Transverse colon (tissue), 4 donors: ENCODE measurements around the gene CMAS. TPM values are rescaled to one million over a fixed set of nuclear protein-coding genes. Genes with fewer than 3 reads are reported as not detected.

Experiments used
- DNase-seq: peaks from one replicate; pipeline ENCODE4 v3.0.0-alpha.2; 2019
- H3K27ac ChIP-seq, 4 donors: fragments of 200-600 bp; sonication (generic); 2 replicates each; pipeline ENCODE4 v1.5.1; 2016 to 2018; ENCODE audit warnings: inconsistent platforms in 4 of 4
- H3K27me3 ChIP-seq: fragments of 200-600 bp; sonication (generic); 2 replicates; pipeline ENCODE4 v1.5.1; 2017; ENCODE audit warnings: inconsistent platforms
- H3K36me3 ChIP-seq, 4 donors: fragments of 200-600 bp; sonication (generic); 2 replicates each; pipeline ENCODE4 v1.5.1; 2017 to 2019; ENCODE audit warnings: inconsistent platforms in 4 of 4
- H3K4me1 ChIP-seq, 4 donors: fragments of 200-600 bp; sonication (generic); 2 replicates each; pipeline ENCODE4 v1.5.1; 2017 to 2020; ENCODE audit warnings: inconsistent platforms in 4 of 4
- H3K4me3 ChIP-seq, 4 donors: fragments of 200-600 bp; sonication (generic); 1 replicate in 1 of 4; 2 replicates in 3 of 4; pipeline versions ENCODE4 v1.5.1 to v1.6.1; 2017 to 2019; ENCODE audit warnings: inconsistent platforms in 4 of 4
- H3K9me3 ChIP-seq, 2 donors: fragments of 200-600 bp; sonication (generic); 2 replicates each; pipeline ENCODE4 v1.5.1; 2017 to 2019; ENCODE audit warnings: inconsistent platforms in 2 of 2
- EP300 ChIP-seq: sonication (generic); formaldehyde crosslinking; IDR thresholded peaks from one replicate; pipeline ENCODE4 v1.6.1; 2017; ENCODE audit warnings: antibody characterized with exemption, low read depth
- POLR2A ChIP-seq: fragments of 450-650 bp; IDR thresholded peaks from one replicate; pipeline ENCODE4 v1.6.1; 2016; ENCODE audit warnings: antibody characterized with exemption, mild to moderate bottlenecking, moderate library complexity
- POLR2AphosphoS5 ChIP-seq, 3 donors: sonication (generic); formaldehyde crosslinking; IDR thresholded peaks; one replicate each; pipeline ENCODE4 v1.6.1; 2016; ENCODE audit warnings: antibody characterized with exemption in 3 of 3
- WGBS, 2 donors: methylation state at CpG; one replicate each; pipeline ENCODE4 v1.1.5; 2018; ENCODE audit warnings: low coverage in 1 of 2; 5-methylcytosine and 5-hydroxymethylcytosine counted together
- in situ Hi-C, 4 donors: fragments of 200-750 bp; cut with MboI; loops; one replicate each; pipeline versions ENCODE4 v1.15.0 to v1.15.1; 2017; ENCODE audit warnings: low sequenced_read_pairs in 3 of 4, low pct_ligation_motif_present in 1 of 4, low pct_unique_long_range_greater_than_20kb in 1 of 4
- intact Hi-C: fragments of 100-400 bp; cut with DNase I; formaldehyde crosslinking; loops from one replicate; pipeline ENCODE4 v1.15.1; 2023; ENCODE audit warnings: low total_unique reads
- total RNA-seq, 4 donors: library from RNA; depleted of rRNA; stranded (reverse); fragments of >200 nt; gene quantifications; one replicate each; pipeline ENCODE4 v1.1.0, GENCODE V29; 2016
- TF ChIP-seq, protein P1 (sequence below), 5 experiments: fragments of 200-600 bp in 3 of 5; fragments of 450-650 bp in 2 of 5; sonication (generic) in 3 of 5; IDR thresholded peaks; 1 replicate in 2 of 5; 2 replicates in 3 of 5; pipeline ENCODE4 v1.5.1; 2016 to 2017; ENCODE audit warnings: antibody characterized with exemption in 5 of 5, inconsistent platforms in 3 of 5, mild to moderate bottlenecking in 2 of 5, moderate library complexity in 1 of 5

CMAS gene
- total RNA-seq, 4 donors from 2014 or later, result 12.3 to 92.6 (median 69.0) TPM

DNA sequence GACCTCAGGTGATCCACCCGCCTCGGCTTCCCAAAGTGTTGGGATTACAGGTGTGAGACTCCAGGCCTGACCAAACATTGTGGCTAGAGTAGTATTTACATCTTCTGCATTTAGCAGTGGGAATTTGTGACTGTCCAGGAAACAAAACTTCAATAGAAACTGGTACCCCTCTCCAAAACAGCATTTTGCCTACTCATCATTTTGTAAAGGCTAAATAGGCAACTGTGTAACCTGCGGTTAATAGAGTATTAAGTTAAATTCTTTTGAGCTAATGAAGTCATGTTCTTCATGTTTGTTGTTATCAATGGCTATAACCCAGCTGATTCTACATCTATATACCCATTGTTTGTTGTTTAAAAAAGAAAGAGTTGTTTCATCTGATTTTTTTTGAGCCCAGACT, 8.1 kb downstream of the CMAS start:
- Histone ChIP-seq H3K9me3 (no peaks in the 10 kb centered on the region), H3K27me3 (no peaks in the 10 kb centered on the region), H3K36me3 (peaks cover 0 to 27% (median 10%) of the 10 kb centered on the region in 4 donors), H3K27ac (no peak overlapping the region), H3K4me3 (no peak overlapping the region), H3K4me1 (peaks cover 0 to 27% (median 21%) of the 10 kb centered on the region in 4 donors)
- no peak for DNase-seq
- intact Hi-C loops, result no loop called here
- in situ Hi-C loops, result no loop called here
- WGBS, 2 donors, result 92 to 100% methylated on average over 1 to 3 of the region's 3 CpGs
- TF ChIP-seq, protein P1, sequence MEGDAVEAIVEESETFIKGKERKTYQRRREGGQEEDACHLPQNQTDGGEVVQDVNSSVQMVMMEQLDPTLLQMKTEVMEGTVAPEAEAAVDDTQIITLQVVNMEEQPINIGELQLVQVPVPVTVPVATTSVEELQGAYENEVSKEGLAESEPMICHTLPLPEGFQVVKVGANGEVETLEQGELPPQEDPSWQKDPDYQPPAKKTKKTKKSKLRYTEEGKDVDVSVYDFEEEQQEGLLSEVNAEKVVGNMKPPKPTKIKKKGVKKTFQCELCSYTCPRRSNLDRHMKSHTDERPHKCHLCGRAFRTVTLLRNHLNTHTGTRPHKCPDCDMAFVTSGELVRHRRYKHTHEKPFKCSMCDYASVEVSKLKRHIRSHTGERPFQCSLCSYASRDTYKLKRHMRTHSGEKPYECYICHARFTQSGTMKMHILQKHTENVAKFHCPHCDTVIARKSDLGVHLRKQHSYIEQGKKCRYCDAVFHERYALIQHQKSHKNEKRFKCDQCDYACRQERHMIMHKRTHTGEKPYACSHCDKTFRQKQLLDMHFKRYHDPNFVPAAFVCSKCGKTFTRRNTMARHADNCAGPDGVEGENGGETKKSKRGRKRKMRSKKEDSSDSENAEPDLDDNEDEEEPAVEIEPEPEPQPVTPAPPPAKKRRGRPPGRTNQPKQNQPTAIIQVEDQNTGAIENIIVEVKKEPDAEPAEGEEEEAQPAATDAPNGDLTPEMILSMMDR (IDR thresholded peaks at IDR 0.05), result no peak
- TF ChIP-seq POLR2AphosphoS5 (IDR thresholded peaks at IDR 0.05) (no peak), POLR2A (no peak), EP300 (no peak)

DNA sequence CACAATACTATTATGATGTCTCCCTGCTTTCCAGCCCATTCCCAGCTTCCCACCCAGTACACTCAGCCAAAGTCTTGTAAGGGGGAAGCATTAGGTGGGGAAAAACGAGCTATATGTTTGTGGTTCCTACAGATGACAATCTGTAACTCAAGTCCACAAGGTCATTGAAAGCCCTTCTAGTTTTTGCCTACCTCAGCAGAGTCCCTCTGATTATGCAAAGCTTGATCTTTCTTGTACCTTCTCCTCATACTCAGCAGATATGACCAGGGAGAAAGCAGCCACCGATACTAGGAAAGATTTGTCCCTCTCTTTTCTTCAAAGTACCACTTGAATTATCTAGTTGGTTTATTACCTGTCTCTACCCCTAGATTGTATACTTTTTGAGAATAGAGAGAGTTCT, 10.6 kb downstream of the CMAS start:
- no peak for TF ChIP-seq POLR2AphosphoS5 (IDR thresholded peaks at IDR 0.05)
- TF ChIP-seq EP300, result no peak
- no peak for TF ChIP-seq POLR2A
- TF ChIP-seq, protein P1 (IDR thresholded peaks at IDR 0.05), result no peak
- H3K9me3 ChIP-seq, result no peaks in the 10 kb centered on the region
- peaks cover 0 to 3% (median 1%) of the 10 kb centered on the region in 4 donors for H3K4me1 ChIP-seq
- in situ Hi-C loops (no loop called here), intact Hi-C loops (no loop called here)
- no peak overlapping the region for H3K27ac ChIP-seq
- H3K27me3 ChIP-seq, result no peaks in the 10 kb centered on the region
- H3K4me3 ChIP-seq, result no peak overlapping the region
- no peak for DNase-seq
- peaks cover 0 to 49% (median 21%) of the 10 kb centered on the region in 4 donors for H3K36me3 ChIP-seq
- WGBS, 2 donors, result 71 to 92% methylated on average over 1 to 2 of the region's 2 CpGs

- H3K9me3 ChIP-seq, result no peaks in the 10 kb centered on the region
- no peaks in the 10 kb centered on the region for H3K27me3 ChIP-seq
- no peak overlapping the region for H3K27ac ChIP-seq
- peaks cover 0 to 75% (median 31%) of the 10 kb centered on the region in 4 donors for H3K36me3 ChIP-seq
- H3K4me3 ChIP-seq, result no peak overlapping the region
- in situ Hi-C loops, result no loop called here
- WGBS, 2 donors, result 61 to 97% methylated on average over 2 of the region's 2 CpGs
- intact Hi-C loops, result no loop called here
- H3K4me1 ChIP-seq, result no peaks in the 10 kb centered on the region
- no peak for DNase-seq
- TF ChIP-seq EP300 (no peak), POLR2AphosphoS5 (IDR thresholded peaks at IDR 0.05) (no peak)
- TF ChIP-seq, protein P1 (IDR thresholded peaks at IDR 0.05), result no peak
These were observed 14.1 kb downstream of the CMAS start for GRCh38 chr12:22059976-22060647.

GRCh38 chr12:22064968-22065367, 18.9 kb downstream of the CMAS start:
- Histone ChIP-seq H3K9me3 (no peaks in the 10 kb centered on the region), H3K27ac (no peak overlapping the region), H3K4me1 (no peaks in the 10 kb centered on the region), H3K27me3 (no peaks in the 10 kb centered on the region), H3K4me3 (no peak overlapping the region), H3K36me3 (peaks cover 0 to 48% (median 21%) of the 10 kb centered on the region in 4 donors)
- intact Hi-C loops (no loop called here), in situ Hi-C loops (no loop called here)
- 94 to 98% methylated on average over 4 of the region's 4 CpGs for WGBS, 2 donors
- DNase-seq, result no peak
- TF ChIP-seq POLR2A (no peak), POLR2AphosphoS5 (IDR thresholded peaks at IDR 0.05) (no peak), EP300 (no peak)
- TF ChIP-seq, protein P1 (IDR thresholded peaks at IDR 0.05), result no peak
